Measurements from ENCODE around the gene BBX. TPM values are rescaled to one million over a fixed set of nuclear protein-coding genes. Genes with fewer than 3 reads are reported as not detected.

Gene BBX
- total and polyA plus RNA-seq, 2 of the 4 experiments (the other 2 are of a cell fraction): 13.6 to 107 TPM

DNA sequence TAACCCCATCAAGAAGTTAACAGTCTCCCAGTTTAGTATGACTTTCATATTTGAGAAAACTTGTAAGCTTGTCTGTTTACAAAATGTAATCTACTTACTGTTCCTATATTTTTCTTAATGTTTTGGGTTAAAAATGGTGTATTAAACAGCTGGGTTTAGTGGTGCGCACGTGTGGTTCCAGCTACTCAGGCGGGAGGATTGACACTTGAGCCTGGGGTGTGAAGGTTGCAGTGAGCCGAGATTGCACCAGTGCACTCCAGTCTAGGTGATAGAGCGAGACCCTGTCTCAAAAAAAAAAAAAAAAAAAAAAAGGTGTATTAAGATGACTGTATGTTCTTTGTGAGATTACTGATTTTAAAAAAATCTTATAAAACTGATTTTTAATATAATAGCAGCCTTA lies 69.3 kb downstream of the BBX start:
- Histone ChIP-seq H4K8ac (ENCODE audit: low read depth in 2 of 2, low read length in 2 of 2) (no peak overlapping the region), H3K4me1 (ENCODE audit: control insufficient read depth, insufficient read depth, low read length) (no peaks in the 10 kb centered on the region), H2AK9ac (replicated peaks; ENCODE audit: low read depth, low read length, poor library complexity) (no peak overlapping the region), H2BK120ac (ENCODE audit: low read depth, low read length) (no peak overlapping the region), H3K56ac (ENCODE audit: extremely low read depth, insufficient read depth, low read length) (no peak overlapping the region), H3K36me3 (ENCODE audit: control insufficient read depth, insufficient read depth, low read length) (no peaks in the 10 kb centered on the region), H3K18ac (ENCODE audit: low read depth, low read length) (no peak overlapping the region), H3K14ac (replicated peaks; ENCODE audit: low read depth, low read length) (no peak overlapping the region), H3K9ac (ENCODE audit: low read depth, low read length) (no peak overlapping the region), H3K79me1 (ENCODE audit: low read depth in 1 of 2, low read length in 2 of 2) (peaks cover 4 to 14% of the 10 kb centered on the region in 2 experiments; a peak in 3 of 4 replicates), H2BK15ac (ENCODE audit: low read depth, low read length) (no peak overlapping the region), H3K4ac (ENCODE audit: low read depth, low read length) (no peak overlapping the region), H4K91ac (ENCODE audit: insufficient read depth, low read depth, low read length) (no peak overlapping the region), H3K4me3 (ENCODE audit: insufficient read depth, low read depth, low read length) (no peak overlapping the region), H3K9me1 (ENCODE audit: insufficient read depth, low read length) (peaks cover 2% of the 10 kb centered on the region; the same call in 1 of the 2 replicates), H2BK5ac (ENCODE audit: low read depth, low read length, poor library complexity, severe bottlenecking) (no peak overlapping the region), H2BK20ac (ENCODE audit: low read depth, low read length) (no peak overlapping the region), H3K27ac (ENCODE audit: insufficient read depth, low read length) (no peak overlapping the region), H3K4me2 (ENCODE audit: low read depth, low read length) (no peak overlapping the region), H3K23ac (ENCODE audit: low read depth, low read length) (no peak overlapping the region), H2AFZ (replicated peaks; ENCODE audit: low read length, poor library complexity) (no peak overlapping the region), H3K9me3 (ENCODE audit: control insufficient read depth, insufficient read depth, low read length) (no peaks in the 10 kb centered on the region), H2AK5ac (ENCODE audit: low read depth, low read length) (no peak overlapping the region), H3K27me3 (ENCODE audit: control insufficient read depth, insufficient read depth, low read length) (no peaks in the 10 kb centered on the region), H4K20me1 (ENCODE audit: insufficient read depth, low read length) (peaks cover 3% of the 10 kb centered on the region; the same call in 1 of the 2 replicates), H4K5ac (ENCODE audit: low read depth, low read length) (no peak overlapping the region)
- WGBS, 2 experiments (ENCODE audit: extremely low coverage in 2 of 2, insufficient read length in 1 of 2): no CpG with 5 or more reads among the region's 5 CpGs
- CTCF ChIA-PET: no interaction called here
- no peak for DNase-seq
- ATAC-seq (ENCODE audit: low read depth): no peak
- intact Hi-C loops (cut with micrococcal nuclease) (loop anchor here (5.0 kb wide), 1 partner anchor 530 kb away; no protein-coding TSS in a partner anchor), in situ Hi-C loops (cut with MboI; ENCODE audit: low sequenced_read_pairs) (no loop called here), dilution Hi-C loops (cut with HindIII; ENCODE audit: low sequenced_read_pairs, unreplicated experiment) (no loop called here)
- TF ChIP-seq NFE2L2 (IDR thresholded peaks at IDR 0.05; ENCODE audit: low read depth, low read length): no peak
- no peak for TF ChIP-seq POLR2A (IDR thresholded peaks at IDR 0.05; ENCODE audit: low read depth, low read length)
- TF ChIP-seq, protein P1, sequence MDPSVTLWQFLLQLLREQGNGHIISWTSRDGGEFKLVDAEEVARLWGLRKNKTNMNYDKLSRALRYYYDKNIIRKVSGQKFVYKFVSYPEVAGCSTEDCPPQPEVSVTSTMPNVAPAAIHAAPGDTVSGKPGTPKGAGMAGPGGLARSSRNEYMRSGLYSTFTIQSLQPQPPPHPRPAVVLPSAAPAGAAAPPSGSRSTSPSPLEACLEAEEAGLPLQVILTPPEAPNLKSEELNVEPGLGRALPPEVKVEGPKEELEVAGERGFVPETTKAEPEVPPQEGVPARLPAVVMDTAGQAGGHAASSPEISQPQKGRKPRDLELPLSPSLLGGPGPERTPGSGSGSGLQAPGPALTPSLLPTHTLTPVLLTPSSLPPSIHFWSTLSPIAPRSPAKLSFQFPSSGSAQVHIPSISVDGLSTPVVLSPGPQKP (IDR thresholded peaks at IDR 0.05; ENCODE audit: borderline replicate concordance, low read depth, low read length): no peak
- TF ChIP-seq, protein P2, sequence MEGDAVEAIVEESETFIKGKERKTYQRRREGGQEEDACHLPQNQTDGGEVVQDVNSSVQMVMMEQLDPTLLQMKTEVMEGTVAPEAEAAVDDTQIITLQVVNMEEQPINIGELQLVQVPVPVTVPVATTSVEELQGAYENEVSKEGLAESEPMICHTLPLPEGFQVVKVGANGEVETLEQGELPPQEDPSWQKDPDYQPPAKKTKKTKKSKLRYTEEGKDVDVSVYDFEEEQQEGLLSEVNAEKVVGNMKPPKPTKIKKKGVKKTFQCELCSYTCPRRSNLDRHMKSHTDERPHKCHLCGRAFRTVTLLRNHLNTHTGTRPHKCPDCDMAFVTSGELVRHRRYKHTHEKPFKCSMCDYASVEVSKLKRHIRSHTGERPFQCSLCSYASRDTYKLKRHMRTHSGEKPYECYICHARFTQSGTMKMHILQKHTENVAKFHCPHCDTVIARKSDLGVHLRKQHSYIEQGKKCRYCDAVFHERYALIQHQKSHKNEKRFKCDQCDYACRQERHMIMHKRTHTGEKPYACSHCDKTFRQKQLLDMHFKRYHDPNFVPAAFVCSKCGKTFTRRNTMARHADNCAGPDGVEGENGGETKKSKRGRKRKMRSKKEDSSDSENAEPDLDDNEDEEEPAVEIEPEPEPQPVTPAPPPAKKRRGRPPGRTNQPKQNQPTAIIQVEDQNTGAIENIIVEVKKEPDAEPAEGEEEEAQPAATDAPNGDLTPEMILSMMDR (conservative IDR thresholded peaks at IDR 0.05; ENCODE audit: low read depth, low read length): no peak
- no peak for TF ChIP-seq RFX5 (IDR thresholded peaks at IDR 0.05; ENCODE audit: low read depth, low read length)
- TF ChIP-seq, protein P3, sequence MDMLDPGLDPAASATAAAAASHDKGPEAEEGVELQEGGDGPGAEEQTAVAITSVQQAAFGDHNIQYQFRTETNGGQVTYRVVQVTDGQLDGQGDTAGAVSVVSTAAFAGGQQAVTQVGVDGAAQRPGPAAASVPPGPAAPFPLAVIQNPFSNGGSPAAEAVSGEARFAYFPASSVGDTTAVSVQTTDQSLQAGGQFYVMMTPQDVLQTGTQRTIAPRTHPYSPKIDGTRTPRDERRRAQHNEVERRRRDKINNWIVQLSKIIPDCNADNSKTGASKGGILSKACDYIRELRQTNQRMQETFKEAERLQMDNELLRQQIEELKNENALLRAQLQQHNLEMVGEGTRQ (IDR thresholded peaks at IDR 0.05; ENCODE audit: low read depth, low read length): no peak
- TF ChIP-seq MXI1 (IDR thresholded peaks at IDR 0.05; ENCODE audit: borderline replicate concordance, low read depth, low read length): no peak
- no peak for TF ChIP-seq BHLHE40 (IDR thresholded peaks at IDR 0.05; ENCODE audit: low read depth, low read length)
- TF ChIP-seq CHD1 (IDR thresholded peaks at IDR 0.05; ENCODE audit: low read depth, low read length): no peak
- TF ChIP-seq SMC3 (IDR thresholded peaks at IDR 0.05; ENCODE audit: low read depth, low read length): no peak
- no TSS peak for BruUV-seq (replicated peaks)
- POLR2A ChIA-PET (ENCODE audit: unreplicated experiment): no interaction called here

Data from IMR-90 (cell line).